PFSK-1 (cell line): ENCODE data around the gene ARHGAP18.

ENCODE experiments used
- FOXP2 ChIP-seq: optimal IDR thresholded peaks from 2 replicates; pipeline ENCODE3; 2011; ENCODE audit warnings: borderline replicate concordance, control low read depth, inconsistent platforms; ENCODE audit not compliant: insufficient read depth; ENCODE audit errors: extremely low read length, extremely low read depth
- POLR2AphosphoS5 ChIP-seq: IDR thresholded peaks from 2 replicates; pipeline ENCODE4 v1.6.1; 2012; ENCODE audit warnings: low read depth, mild to moderate bottlenecking, control low read depth, low read length, moderate library complexity
- REST ChIP-seq, 2 experiments: IDR thresholded peaks; 2 replicates each; pipeline versions ENCODE4 v1.6.1 to v1.8.0; 2011 to 2012; ENCODE audit warnings: low read depth in 2 of 2, low read length in 2 of 2, control low read depth in 1 of 2, inconsistent platforms in 1 of 2, mild to moderate bottlenecking in 1 of 2, moderate library complexity in 1 of 2; ENCODE audit not compliant: insufficient read depth in 1 of 2
- SIN3A ChIP-seq: IDR thresholded peaks from 2 replicates; pipeline ENCODE4 v1.6.1; 2012; ENCODE audit warnings: mild to moderate bottlenecking, low read length, moderate library complexity, borderline replicate concordance; ENCODE audit not compliant: insufficient read depth
- TAF1 ChIP-seq: IDR thresholded peaks from 2 replicates; pipeline ENCODE4 v1.6.1; 2012; ENCODE audit warnings: low read length, control low read depth, borderline replicate concordance; ENCODE audit not compliant: insufficient read depth

The ARHGAP18 gene

DNA sequence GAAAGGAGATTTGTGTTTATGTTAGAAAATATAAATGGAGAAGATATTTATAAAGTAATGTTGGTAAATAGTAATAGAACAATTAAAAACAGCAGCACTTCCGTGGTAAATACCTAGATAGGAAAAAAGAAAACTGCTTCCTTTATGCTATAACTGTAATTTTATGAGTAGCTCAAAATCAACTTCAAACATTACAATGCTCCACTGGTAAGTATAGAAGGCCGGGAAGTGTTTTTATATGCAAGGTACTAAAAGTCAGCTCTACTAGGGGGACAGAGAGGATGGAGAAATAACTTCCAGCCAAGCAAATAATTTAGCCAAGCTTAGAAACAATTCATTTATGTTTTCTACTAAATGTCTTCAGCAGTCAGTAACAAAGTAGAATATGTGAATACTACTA, 56.7 kb downstream of the ARHGAP18 start:
- TF ChIP-seq REST (IDR thresholded peaks at IDR 0.05; ENCODE audit: insufficient read depth in 1 of 2, low read depth in 2 of 2, low read length in 2 of 2) (no peak), FOXP2 (no peak), POLR2AphosphoS5 (no peak), SIN3A (no peak), TAF1 (no peak)

DNA sequence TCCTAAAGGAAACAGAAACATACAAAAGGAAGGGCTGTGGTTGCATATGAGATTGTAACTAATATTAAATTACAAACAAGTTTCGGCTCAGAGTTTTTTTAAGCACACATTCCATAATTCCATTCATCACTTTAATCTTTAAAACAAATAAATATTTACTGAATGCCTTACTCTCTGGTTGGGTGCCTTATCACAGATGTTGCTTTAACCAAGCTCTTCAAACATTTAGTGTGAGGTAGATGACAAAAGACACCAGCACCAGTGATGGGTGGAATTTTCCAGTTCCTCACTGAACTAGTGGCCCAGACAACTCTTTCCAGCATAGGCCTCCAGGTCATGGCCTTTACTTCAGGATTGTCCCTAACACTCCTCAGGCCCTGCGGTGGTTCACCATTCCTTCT, 58.7 kb downstream of the ARHGAP18 start:
- no peak for TF ChIP-seq FOXP2

DNA sequence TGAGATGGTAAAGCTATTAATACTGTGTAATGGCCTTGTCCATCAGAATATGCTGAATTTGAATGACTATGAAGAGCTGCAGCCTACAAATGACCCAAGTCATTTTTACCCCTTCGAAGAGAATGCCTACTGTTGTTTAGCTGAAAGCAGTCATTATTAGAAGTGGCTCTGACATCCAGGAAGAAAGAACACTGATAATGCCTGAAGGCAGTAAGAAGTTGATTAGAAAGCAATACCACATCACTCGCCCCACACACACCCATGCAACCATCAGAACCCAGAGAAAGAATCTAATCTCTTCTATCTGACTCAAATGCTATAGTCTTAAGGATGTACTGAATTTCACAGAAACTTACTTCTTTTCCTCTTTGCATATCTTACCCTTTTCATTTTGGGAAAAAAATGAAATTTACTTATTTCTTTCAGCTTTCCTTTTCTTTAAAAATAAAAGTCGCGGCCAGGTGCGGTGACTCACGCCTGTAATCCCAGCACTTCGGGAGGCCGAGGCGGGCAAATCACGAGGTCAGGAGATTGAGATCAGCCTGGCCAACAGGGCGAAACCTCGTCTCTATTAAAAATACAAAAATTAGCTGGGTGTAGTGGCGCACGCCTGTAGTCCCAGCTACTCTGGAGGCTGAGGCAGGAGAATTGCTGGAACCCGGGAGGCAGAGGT, 61.0 kb downstream of the ARHGAP18 start:
- no peak for TF ChIP-seq FOXP2
- no peak for TF ChIP-seq TAF1
- no peak for TF ChIP-seq REST (IDR thresholded peaks at IDR 0.05; ENCODE audit: insufficient read depth in 1 of 2, low read depth in 2 of 2, low read length in 2 of 2)
- no peak for TF ChIP-seq POLR2AphosphoS5
- TF ChIP-seq SIN3A = no peak

DNA sequence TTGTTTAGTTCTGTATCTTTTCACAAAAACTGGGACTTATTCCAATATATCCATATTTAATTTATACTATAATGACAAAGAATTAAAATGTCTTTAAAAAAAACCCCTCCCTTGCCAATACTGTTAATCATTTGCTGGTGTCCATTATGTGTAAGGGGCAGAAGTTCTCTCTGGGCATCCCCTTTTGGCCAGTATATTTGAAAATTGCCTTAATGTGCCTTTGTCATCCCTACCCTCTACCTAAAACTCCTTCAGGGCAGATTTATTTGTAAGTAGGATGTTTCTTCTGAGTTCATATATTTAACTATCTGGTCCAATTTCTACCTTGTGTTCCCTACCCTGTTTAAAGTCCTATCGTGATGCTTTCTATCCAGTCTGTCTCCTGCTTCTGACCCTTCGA, 62.9 kb downstream of the ARHGAP18 start:
- TF ChIP-seq POLR2AphosphoS5 = no peak
- TF ChIP-seq REST (IDR thresholded peaks at IDR 0.05; ENCODE audit: insufficient read depth in 1 of 2, low read depth in 2 of 2, low read length in 2 of 2) = no peak
- no peak for TF ChIP-seq TAF1
- no peak for TF ChIP-seq SIN3A
- TF ChIP-seq FOXP2 = no peak

DNA sequence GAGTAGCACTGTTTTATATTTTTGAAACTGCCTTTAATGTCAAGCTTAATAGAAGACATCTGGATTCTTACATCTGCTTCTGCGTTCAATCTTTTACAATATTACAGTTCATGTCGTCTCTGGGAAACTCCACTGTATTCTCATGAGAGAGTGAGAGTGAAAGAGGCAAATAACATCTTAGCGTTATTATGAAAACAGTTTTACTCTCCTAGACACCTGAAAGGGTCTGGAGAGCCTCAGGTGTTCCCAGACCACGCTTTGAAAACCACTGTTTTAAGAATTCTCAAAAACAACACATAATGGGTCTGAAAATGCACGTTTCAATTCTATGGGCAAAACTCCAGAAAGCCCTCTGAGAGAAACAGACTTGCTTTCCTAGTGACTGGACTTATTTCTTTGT, 63.3 kb downstream of the ARHGAP18 start:
- TF ChIP-seq TAF1 (no peak), SIN3A (no peak), POLR2AphosphoS5 (no peak), FOXP2 (no peak), REST (IDR thresholded peaks at IDR 0.05; ENCODE audit: insufficient read depth in 1 of 2, low read depth in 2 of 2, low read length in 2 of 2) (no peak)
